ENCODE results near the gene TBC1D16. TPM values are rescaled to one million over a fixed set of nuclear protein-coding genes. Genes with fewer than 3 reads are reported as not detected.
"Not testable (repeated sequence)": the region's sequence is repeated elsewhere in the genome, so short reads cannot be mapped to it uniquely, and the experiment has no call there.

TBC1D16 gene
- total RNA-seq, 1 donor from 2014 or later = 29.1 TPM

GRCh38 chr17:80003969-80004368 lies 31.7 kb downstream of the TBC1D16 start:
- no peak for DNase-seq (ENCODE audit: low read depth in 2 of 2)

DNA sequence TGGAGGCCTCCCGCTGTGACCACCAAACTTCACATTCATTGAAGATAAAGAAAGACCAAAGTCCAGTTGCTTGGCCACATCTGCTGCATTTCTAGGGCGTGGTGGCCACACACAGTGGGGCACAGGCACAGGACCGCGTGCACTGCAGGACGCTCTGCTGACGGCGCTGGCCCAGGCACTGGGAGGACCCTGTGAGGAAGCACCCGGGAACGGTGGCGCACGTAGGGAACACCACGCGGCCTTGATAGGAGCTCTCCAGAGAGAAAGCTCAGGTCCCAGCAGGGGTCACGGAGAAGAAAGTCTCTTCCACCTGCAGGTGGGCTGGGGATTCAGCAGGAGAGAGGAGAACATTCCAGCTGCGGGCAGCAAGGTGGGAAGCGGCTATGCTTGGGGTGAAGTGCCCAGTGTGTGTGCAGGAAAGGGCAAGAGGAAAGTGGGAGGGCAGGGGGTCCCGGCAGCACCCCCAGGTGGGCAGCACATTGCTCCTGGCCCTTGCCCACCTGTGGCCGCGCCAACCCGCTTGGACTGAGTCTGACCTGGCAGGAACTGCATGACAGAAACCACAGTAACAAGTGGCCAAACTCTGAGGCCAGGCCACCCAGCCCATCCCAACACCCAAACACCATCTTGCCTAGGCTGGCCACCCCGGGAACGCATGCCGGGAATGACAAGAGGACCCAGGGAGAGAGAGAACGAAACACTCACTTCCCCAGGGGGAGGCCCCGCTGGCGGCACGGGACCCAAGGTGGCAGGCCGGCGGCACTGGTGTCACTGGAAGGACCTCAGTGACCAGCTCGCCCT lies 32.8 kb downstream of the TBC1D16 start:
- no peak for DNase-seq (ENCODE audit: low read depth in 2 of 2)

DNA sequence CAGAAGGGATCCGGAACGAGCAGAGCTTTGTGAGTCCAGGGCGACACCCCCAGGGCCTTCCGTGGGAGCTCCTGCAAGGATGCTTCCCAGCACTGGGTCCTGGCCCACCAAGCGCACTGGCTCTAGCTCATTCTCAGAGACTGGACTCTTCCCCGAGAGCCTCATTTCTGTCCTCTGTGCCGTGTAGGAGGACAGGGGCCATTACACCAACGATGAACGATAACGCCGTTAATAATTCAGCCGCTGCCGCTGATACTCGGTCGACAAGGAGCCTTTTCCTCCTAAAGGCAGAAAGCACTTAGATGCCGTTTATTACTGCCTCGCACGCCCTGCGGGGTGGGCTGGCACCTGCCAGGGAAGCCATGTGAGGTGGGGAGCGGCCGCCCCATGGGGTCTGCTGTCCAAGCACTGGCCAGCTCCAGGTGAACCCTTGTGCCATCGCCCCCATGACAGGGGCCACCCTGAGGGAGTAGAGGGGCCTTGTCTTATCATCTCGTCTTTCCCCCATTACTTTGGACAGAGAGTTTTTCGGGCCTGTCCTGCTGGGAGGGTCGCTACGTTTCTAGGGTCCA lies 33.5 kb downstream of the TBC1D16 start:
- no peak for DNase-seq (ENCODE audit: low read depth in 2 of 2)

DNA sequence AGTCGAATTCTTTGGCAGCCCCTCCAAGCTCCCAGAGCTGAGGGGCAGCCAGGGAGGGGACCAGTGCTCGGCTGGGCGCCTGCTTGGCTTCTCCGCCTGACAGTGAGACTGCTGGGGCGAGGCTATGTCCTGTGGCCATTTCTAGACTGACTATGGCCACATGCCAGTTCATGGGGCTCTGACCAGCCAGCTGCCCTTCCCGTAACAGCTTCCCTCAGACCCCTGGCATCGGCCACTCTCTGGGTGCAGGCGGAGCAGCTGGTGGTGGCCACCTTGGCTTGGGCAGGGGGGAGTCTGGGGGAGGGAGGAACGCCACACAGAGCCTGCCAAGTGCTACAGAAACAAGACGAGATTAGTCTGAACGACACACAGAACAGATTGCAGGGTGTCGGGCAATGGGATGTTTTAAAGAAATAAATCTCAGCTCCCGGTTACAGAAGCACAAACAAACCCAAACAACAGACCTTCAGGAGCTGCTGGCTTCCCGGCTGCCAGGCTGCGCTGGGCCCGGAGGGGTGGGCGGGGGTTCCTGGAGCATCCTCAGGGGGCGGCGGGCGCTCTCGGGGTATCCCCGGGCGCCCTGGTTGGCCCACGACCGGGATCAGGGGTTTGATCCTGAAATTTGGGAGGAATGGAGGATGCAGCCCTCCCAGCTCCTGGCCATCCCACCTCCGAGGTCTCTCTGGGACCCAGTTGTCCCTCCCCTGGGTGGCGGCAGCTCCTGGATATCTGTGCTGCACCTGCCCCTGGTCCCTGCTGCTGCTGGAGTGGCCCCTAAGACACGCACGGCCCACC lies 34.5 kb downstream of the TBC1D16 start:
- DNase-seq (ENCODE audit: low read depth in 2 of 2) = no peak

- DNase-seq (ENCODE audit: low read depth in 2 of 2) = no peak
Measured at GRCh38 chr17:80000136-80000535, 35.5 kb downstream of the TBC1D16 start.

DNA sequence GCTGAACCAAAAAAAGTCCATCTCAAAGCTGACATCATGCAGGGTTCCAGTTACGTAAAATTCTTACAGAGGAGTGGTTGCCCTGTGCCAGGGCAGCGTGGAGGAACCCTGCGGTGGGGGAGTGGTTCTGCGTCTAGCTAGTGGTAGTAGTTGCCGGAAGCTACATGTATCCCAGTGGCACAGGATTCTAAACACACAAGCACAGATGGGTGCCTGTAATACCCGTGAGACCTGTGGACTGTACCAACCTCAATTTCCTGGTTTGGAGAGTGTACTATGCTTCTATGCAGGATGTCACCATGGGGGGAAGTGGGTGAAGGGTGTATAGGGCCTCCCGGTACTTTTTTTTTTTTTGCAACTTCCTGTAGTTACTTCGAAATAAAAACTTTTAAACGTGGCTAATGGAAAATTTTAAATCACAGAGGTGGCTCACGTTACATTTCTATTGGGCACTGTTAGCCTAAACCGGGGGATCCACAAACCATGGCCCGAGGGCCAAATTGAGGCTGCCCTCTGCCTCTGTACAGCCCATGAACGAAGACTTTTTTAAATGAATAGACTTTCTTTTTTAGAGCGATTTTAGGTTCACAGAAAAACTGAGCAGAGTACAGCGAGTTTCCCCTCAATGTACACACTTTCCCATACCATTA lies 38.5 kb downstream of the TBC1D16 start:
- DNase-seq (ENCODE audit: low read depth in 2 of 2) = peak; percentile 57 to 84

GRCh38 chr17:79996291-79996690 lies 39.4 kb downstream of the TBC1D16 start:
- no peak for DNase-seq (ENCODE audit: low read depth in 2 of 2)

GRCh38 chr17:79995696-79996095 lies 40.0 kb downstream of the TBC1D16 start:
- no peak for DNase-seq (ENCODE audit: low read depth in 2 of 2)

- no peak for DNase-seq (ENCODE audit: low read depth in 2 of 2)
Measured at GRCh38 chr17:79994602-79995001, 41.1 kb downstream of the TBC1D16 start.

DNA sequence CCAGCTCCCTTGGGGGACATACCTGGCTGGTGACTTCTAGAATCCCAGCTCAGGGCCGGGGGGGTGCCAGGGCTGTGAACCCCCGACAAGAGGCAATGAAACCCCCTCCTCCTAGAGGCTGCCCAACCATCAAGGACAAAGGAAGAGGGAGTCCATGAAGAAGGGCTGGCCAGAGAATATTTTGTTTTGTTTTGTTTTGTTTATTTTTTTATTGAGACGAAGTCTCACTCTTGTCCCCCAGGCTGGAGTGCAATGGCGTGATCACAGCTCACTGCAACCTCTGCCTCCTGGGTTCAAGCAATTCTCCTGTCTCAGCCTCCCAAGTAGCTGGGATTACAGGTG lies 41.5 kb downstream of the TBC1D16 start:
- DNase-seq (ENCODE audit: low read depth in 2 of 2) = not testable (repeated sequence)

GRCh38 chr17:79993390-79994227 lies 42.1 kb downstream of the TBC1D16 start:
- no peak for DNase-seq (ENCODE audit: low read depth in 2 of 2)

DNA sequence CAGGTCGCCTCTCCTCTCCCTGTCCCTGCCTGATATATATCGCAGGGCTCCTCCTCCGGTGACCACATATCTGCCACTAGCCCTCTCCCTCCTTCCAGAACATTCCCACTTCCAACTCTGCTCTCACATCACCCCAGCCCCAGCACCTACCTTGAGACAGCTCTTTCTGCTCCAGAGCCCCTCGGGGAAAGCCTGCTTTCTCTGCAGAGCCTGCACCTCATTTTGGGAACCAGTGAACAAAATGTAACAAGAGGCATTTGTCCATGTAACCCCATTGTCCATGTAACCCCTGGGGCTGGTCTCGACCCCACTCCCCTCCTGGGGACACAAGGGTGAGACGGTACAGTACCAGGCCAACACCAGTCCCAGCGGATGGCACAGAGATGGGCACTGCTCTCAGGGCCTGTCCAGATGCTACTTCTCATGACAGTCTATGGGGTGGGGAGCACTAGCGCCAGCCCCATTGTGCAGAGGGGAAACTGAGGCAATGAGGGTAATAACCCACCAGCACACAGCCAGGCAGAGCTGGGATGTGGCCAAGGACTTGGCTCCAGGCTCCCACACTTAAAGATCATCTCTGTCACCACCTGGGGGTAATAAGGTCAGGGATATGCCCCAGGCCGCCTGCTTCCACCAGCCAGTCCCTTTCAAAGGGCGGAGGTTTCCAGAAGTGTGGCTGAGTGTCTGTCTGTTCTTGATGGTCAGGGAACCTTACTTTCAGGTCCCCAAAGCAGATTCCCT lies 42.9 kb downstream of the TBC1D16 start:
- DNase-seq (ENCODE audit: low read depth in 2 of 2) = no peak

GRCh38 chr17:79991924-79992648 lies 43.6 kb downstream of the TBC1D16 start:
- no peak for DNase-seq (ENCODE audit: low read depth in 2 of 2)

GRCh38 chr17:79991140-79991923 lies 44.3 kb downstream of the TBC1D16 start:
- peak; percentile 68 to 79 for DNase-seq (ENCODE audit: low read depth in 2 of 2)

DNA sequence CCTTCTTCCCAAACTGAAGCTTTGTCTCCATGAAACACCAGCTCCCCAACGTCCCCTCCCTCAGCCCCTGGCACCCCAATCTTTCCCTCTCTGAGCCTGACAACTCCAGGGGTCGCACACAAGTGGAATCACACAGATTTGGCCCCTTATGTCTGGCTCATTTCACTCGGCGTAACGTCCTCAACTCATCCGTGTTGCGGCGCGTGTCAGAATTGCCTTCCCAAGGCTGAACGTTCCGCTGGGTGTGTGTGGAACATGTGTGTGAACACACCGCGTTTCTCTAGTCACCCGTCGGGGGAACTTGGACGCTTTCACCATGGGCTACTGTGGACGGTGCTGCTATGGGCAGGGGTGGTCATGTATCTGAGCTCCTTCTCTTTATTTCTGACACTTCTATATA lies 45.0 kb downstream of the TBC1D16 start:
- DNase-seq (ENCODE audit: low read depth in 2 of 2) = no peak

DNA sequence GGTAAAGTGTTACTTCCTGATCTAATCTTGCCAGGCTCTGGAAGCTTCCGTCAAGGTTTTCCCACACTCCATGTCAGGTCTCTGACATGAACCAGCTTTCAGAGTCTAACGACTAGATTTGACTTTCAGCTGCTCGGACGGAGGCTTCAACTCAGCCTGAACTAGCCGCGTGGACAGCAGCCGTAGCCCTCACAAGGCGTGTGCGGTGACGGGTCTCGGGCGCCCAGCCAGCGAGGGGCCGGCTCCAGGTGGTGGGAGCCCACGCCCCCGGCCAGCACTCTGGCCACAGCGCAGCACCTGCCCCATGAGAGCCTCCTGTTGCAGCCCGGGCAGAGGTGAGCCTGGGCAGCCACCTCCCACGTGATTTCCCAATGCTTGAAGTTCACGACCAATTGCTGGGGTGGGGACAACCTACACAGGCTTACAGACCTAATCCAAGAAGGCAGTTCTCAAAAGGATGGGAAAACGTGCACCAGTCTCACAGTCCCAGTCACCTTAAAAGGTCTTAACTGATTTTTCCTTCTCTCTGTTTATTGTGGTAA lies 45.5 kb downstream of the TBC1D16 start:
- DNase-seq (ENCODE audit: low read depth in 2 of 2) = peak in 1 of 2 donors; percentile 54

- DNase-seq (ENCODE audit: low read depth in 2 of 2) = no peak
Measured at GRCh38 chr17:79989106-79989835, 46.4 kb downstream of the TBC1D16 start.

Measured in dermis microvascular lymphatic vessel endothelial cell (primary cell).